ENCODE data around the gene SPP1. TPM values are rescaled to one million over a fixed set of nuclear protein-coding genes. Genes with fewer than 3 reads are reported as not detected.

Gene SPP1
- total RNA-seq, 1 experiment from 2014 or later: not detected

- H3K4me2 ChIP-seq (ENCODE audit: low read length): no peak overlapping the region
- H3K9ac ChIP-seq (ENCODE audit: low read length): no peak overlapping the region
- peaks cover 10% of the 10 kb centered on the region; the same call in 1 of the 2 replicates for H3K4me1 ChIP-seq (ENCODE audit: insufficient read depth, low read length)
- no peak overlapping the region for H2AFZ ChIP-seq (ENCODE audit: low read length)
- no TSS peak for BruUV-seq (replicated peaks)
- CTCF ChIA-PET: no interaction called here
- no peak for DNase-seq
- H3K36me3 ChIP-seq (ENCODE audit: low read depth, low read length): no peaks in the 10 kb centered on the region; the same call in 1 of the 2 replicates
- no peaks in the 10 kb centered on the region for H3K79me2 ChIP-seq (ENCODE audit: low read length)
- H3F3A ChIP-seq (ENCODE audit: low read length, unreplicated experiment): no peaks in the 10 kb centered on the region
- no peak overlapping the region for H3K4me3 ChIP-seq (ENCODE audit: low read length)
- intact Hi-C loops (cut with micrococcal nuclease): loop anchor here (5.0 to 10.0 kb wide), 2 partner anchors 242 to 295 kb away; no protein-coding TSS in a partner anchor
- no peaks in the 10 kb centered on the region for H3K9me2 ChIP-seq (replicated peaks; ENCODE audit: low read length)
- no peak for ATAC-seq
- no peaks in the 10 kb centered on the region for H3K27me3 ChIP-seq (ENCODE audit: low read length)
- no peaks in the 10 kb centered on the region for H3K9me3 ChIP-seq (ENCODE audit: low read length)
- H4K20me1 ChIP-seq (ENCODE audit: low read length): no peaks in the 10 kb centered on the region
- TF ChIP-seq EZH2phosphoT487 (IDR thresholded peaks at IDR 0.05; ENCODE audit: borderline replicate concordance, low read length): no peak
- no peak for TF ChIP-seq CTCF (conservative IDR thresholded peaks at IDR 0.05; ENCODE audit: low read depth, low read length)
- no peak for TF ChIP-seq EZH2 (IDR thresholded peaks at IDR 0.05; ENCODE audit: low read length, unreplicated experiment)
- POLR2A ChIA-PET (ENCODE audit: unreplicated experiment): no interaction called here
- H3K27ac ChIP-seq (ENCODE audit: low read length): no peak overlapping the region
Measured at GRCh38 chr4:87970121-87970520, 5.4 kb upstream of the SPP1 start.

GRCh38 chr4:87971866-87972265 lies 3.6 kb upstream of the SPP1 start:
- TF ChIP-seq CTCF (conservative IDR thresholded peaks at IDR 0.05; ENCODE audit: low read depth, low read length) (no peak), EZH2 (IDR thresholded peaks at IDR 0.05; ENCODE audit: low read length, unreplicated experiment) (no peak), EZH2phosphoT487 (IDR thresholded peaks at IDR 0.05; ENCODE audit: borderline replicate concordance, low read length) (no peak)
- Histone ChIP-seq H2AFZ (ENCODE audit: low read length) (no peak overlapping the region), H3K9ac (ENCODE audit: low read length) (no peak overlapping the region), H3K27ac (ENCODE audit: low read length) (no peak overlapping the region), H3K9me3 (ENCODE audit: low read length) (no peaks in the 10 kb centered on the region), H3K36me3 (ENCODE audit: low read depth, low read length) (no peaks in the 10 kb centered on the region; the same call in 1 of the 2 replicates), H3K4me3 (ENCODE audit: low read length) (no peak overlapping the region), H3K79me2 (ENCODE audit: low read length) (no peaks in the 10 kb centered on the region), H3K4me1 (ENCODE audit: insufficient read depth, low read length) (peaks cover 14% of the 10 kb centered on the region; the same call in 1 of the 2 replicates), H3K9me2 (replicated peaks; ENCODE audit: low read length) (no peaks in the 10 kb centered on the region), H4K20me1 (ENCODE audit: low read length) (no peaks in the 10 kb centered on the region), H3F3A (ENCODE audit: low read length, unreplicated experiment) (no peaks in the 10 kb centered on the region), H3K27me3 (ENCODE audit: low read length) (no peaks in the 10 kb centered on the region), H3K4me2 (ENCODE audit: low read length) (no peak overlapping the region)
- ChIA-PET CTCF (no interaction called here), POLR2A (ENCODE audit: unreplicated experiment) (no interaction called here)
- no TSS peak for BruUV-seq (replicated peaks)
- intact Hi-C loops (cut with micrococcal nuclease): loop anchor here (5.0 to 10.0 kb wide), 2 partner anchors 240 to 297 kb away; no protein-coding TSS in a partner anchor
- ATAC-seq (no peak), DNase-seq (no peak)
